ENCODE measurements around the gene COLEC12. TPM values are rescaled to one million over a fixed set of nuclear protein-coding genes. Genes with fewer than 3 reads are reported as not detected.

COLEC12 gene
- total RNA-seq, 1 experiment from 2014 or later, result not detected

DNA sequence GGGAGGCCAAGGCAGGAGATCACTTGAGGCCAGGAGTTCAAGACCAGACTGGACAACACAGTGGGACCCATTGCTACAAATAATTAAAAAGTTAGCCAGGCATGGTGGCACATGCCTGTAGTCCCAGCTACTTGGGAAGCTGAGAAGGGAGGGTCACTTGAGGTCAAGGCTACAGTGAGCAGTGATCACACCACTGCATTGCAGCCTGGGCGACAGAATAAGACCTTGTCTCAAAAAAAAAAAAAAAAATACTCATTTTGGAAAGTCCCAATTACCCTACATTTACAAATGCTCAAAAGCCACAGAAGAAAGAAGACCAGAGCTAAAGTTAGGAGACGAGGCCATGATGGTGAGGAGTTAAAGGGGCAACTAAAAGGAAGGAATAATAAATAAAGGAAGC, 61.9 kb downstream of the COLEC12 start:
- H3K9ac ChIP-seq (ENCODE audit: low read length), result no peak overlapping the region
- POLR2A ChIA-PET, result no interaction called here
- intact Hi-C loops (cut with micrococcal nuclease), result no loop called here
- BruUV-seq (replicated peaks), result no TSS peak
- H3K4me1 ChIP-seq (ENCODE audit: control insufficient read depth in 1 of 2, insufficient read depth in 2 of 2, low read length in 2 of 2), result no peaks in the 10 kb centered on the region
- TF ChIP-seq EZH2phosphoT487 (IDR thresholded peaks at IDR 0.05; ENCODE audit: borderline replicate concordance) (no peak), TCF7L2 (IDR thresholded peaks at IDR 0.05; ENCODE audit: borderline replicate concordance, extremely low read depth, insufficient read depth, insufficient read length) (no peak), POLR2A (IDR thresholded peaks at IDR 0.05; ENCODE audit: borderline replicate concordance, extremely low read depth, insufficient read depth, insufficient read length) (no peak), RAD21 (IDR thresholded peaks at IDR 0.05; ENCODE audit: low read depth) (no peak), EZH2 (IDR thresholded peaks at IDR 0.05) (no peak), ZBTB33 (IDR thresholded peaks at IDR 0.05; ENCODE audit: extremely low read depth, insufficient replicate concordance, low read length) (no peak)
- H3K4me2 ChIP-seq (ENCODE audit: low read length), result no peak overlapping the region
- no peaks in the 10 kb centered on the region for H3K27me3 ChIP-seq (ENCODE audit: insufficient read depth, low read length)
- no peak overlapping the region for H3K27ac ChIP-seq (ENCODE audit: low read depth, low read length)
- no peak for ATAC-seq
- no peak for DNase-seq (ENCODE audit: low read depth, low spot score)
- H3K36me3 ChIP-seq (ENCODE audit: control insufficient read depth in 1 of 2, insufficient read depth in 2 of 2, low read length in 2 of 2), result no peaks in the 10 kb centered on the region
- RAD21 ChIA-PET (ENCODE audit: low non-redundant PET in 1 of 2, low total read pairs in 2 of 2, uncharacterized antibody in 2 of 2, unreplicated experiment in 2 of 2), result no interaction called here
- no peak overlapping the region for H3K4me3 ChIP-seq (replicated peaks in 1 of 2; ENCODE audit: low read depth in 1 of 2, low read length in 2 of 2)
- no peaks in the 10 kb centered on the region for H3K79me2 ChIP-seq (ENCODE audit: insufficient read depth, low read length)
- H3K9me2 ChIP-seq (ENCODE audit: insufficient read depth), result no peaks in the 10 kb centered on the region
- H4K20me1 ChIP-seq (ENCODE audit: insufficient read depth), result no peaks in the 10 kb centered on the region
- CTCF ChIA-PET, result no interaction called here
- H2AFZ ChIP-seq (ENCODE audit: low read depth, low read length, poor library complexity, severe bottlenecking), result no peak overlapping the region
- no peaks in the 10 kb centered on the region for H3K9me3 ChIP-seq (ENCODE audit: control insufficient read depth in 1 of 2, insufficient read depth in 1 of 2, low read depth in 1 of 2, low read length in 2 of 2)

- Histone ChIP-seq H3K4me2 (ENCODE audit: low read length) (no peak overlapping the region), H2AFZ (ENCODE audit: low read depth, low read length, poor library complexity, severe bottlenecking) (no peak overlapping the region), H3K79me2 (ENCODE audit: insufficient read depth, low read length) (no peaks in the 10 kb centered on the region), H3K27me3 (ENCODE audit: insufficient read depth, low read length) (no peaks in the 10 kb centered on the region), H3K36me3 (ENCODE audit: control insufficient read depth in 1 of 2, insufficient read depth in 2 of 2, low read length in 2 of 2) (no peaks in the 10 kb centered on the region), H3K9ac (ENCODE audit: low read length) (no peak overlapping the region), H3K9me3 (ENCODE audit: control insufficient read depth in 1 of 2, insufficient read depth in 1 of 2, low read depth in 1 of 2, low read length in 2 of 2) (no peaks in the 10 kb centered on the region), H3K9me2 (ENCODE audit: insufficient read depth) (no peaks in the 10 kb centered on the region), H3K27ac (ENCODE audit: low read depth, low read length) (no peak overlapping the region), H3K4me1 (ENCODE audit: control insufficient read depth in 1 of 2, insufficient read depth in 2 of 2, low read length in 2 of 2) (no peaks in the 10 kb centered on the region), H4K20me1 (ENCODE audit: insufficient read depth) (no peaks in the 10 kb centered on the region), H3K4me3 (replicated peaks in 1 of 2; ENCODE audit: low read depth in 1 of 2, low read length in 2 of 2) (no peak overlapping the region)
- POLR2A ChIA-PET, result no interaction called here
- DNase-seq (ENCODE audit: low read depth, low spot score) (no peak), ATAC-seq (no peak)
- intact Hi-C loops (cut with micrococcal nuclease), result no loop called here
- RAD21 ChIA-PET (ENCODE audit: low non-redundant PET in 1 of 2, low total read pairs in 2 of 2, uncharacterized antibody in 2 of 2, unreplicated experiment in 2 of 2), result no interaction called here
- CTCF ChIA-PET, result no interaction called here
- TF ChIP-seq SIN3A (IDR thresholded peaks at IDR 0.05; ENCODE audit: low read depth) (no peak), YY1 (IDR thresholded peaks at IDR 0.05; ENCODE audit: extremely low read depth, insufficient replicate concordance, low read depth, low read length) (no peak), CEBPB (IDR thresholded peaks at IDR 0.05; ENCODE audit: low read depth) (no peak), POLR2A (IDR thresholded peaks at IDR 0.05; ENCODE audit: borderline replicate concordance, extremely low read depth, insufficient read depth, insufficient read length) (no peak), CBX3 (IDR thresholded peaks at IDR 0.05; ENCODE audit: low read depth) (no peak), ZNF274 (IDR thresholded peaks at IDR 0.05; ENCODE audit: low read depth, low read length) (no peak), SP1 (IDR thresholded peaks at IDR 0.05; ENCODE audit: low read depth) (no peak), JUND (IDR thresholded peaks at IDR 0.05) (no peak), ATF3 (IDR thresholded peaks at IDR 0.05) (no peak), ZFX (IDR thresholded peaks at IDR 0.05) (no peak), POLR2AphosphoS5 (IDR thresholded peaks at IDR 0.05; ENCODE audit: low read depth, low read length) (no peak), TCF7L2 (IDR thresholded peaks at IDR 0.05; ENCODE audit: borderline replicate concordance, extremely low read depth, insufficient read depth, insufficient read length) (no peak), SRF (IDR thresholded peaks at IDR 0.05; ENCODE audit: low read depth) (no peak), EZH2phosphoT487 (IDR thresholded peaks at IDR 0.05; ENCODE audit: borderline replicate concordance) (no peak), MAX (IDR thresholded peaks at IDR 0.05) (no peak)
- TF ChIP-seq, protein P1, sequence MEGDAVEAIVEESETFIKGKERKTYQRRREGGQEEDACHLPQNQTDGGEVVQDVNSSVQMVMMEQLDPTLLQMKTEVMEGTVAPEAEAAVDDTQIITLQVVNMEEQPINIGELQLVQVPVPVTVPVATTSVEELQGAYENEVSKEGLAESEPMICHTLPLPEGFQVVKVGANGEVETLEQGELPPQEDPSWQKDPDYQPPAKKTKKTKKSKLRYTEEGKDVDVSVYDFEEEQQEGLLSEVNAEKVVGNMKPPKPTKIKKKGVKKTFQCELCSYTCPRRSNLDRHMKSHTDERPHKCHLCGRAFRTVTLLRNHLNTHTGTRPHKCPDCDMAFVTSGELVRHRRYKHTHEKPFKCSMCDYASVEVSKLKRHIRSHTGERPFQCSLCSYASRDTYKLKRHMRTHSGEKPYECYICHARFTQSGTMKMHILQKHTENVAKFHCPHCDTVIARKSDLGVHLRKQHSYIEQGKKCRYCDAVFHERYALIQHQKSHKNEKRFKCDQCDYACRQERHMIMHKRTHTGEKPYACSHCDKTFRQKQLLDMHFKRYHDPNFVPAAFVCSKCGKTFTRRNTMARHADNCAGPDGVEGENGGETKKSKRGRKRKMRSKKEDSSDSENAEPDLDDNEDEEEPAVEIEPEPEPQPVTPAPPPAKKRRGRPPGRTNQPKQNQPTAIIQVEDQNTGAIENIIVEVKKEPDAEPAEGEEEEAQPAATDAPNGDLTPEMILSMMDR (IDR thresholded peaks at IDR 0.05 in 2 of 3, conservative IDR thresholded peaks at IDR 0.05 in 1 of 3; ENCODE audit: borderline replicate concordance in 1 of 3, insufficient read depth in 1 of 3, low read depth in 2 of 3, low read length in 2 of 3), result no peak
- BruUV-seq (replicated peaks), result no TSS peak
Observed at GRCh38 chr18:435940-436339, 64.6 kb downstream of the COLEC12 start.

Measured in HCT116 (cell line).